Occipital lobe (tissue), 2 donors: ENCODE data around the gene NDEL1. TPM values are rescaled to one million over a fixed set of nuclear protein-coding genes. Genes with fewer than 3 reads are reported as not detected.

Experiments
- DNase-seq: peaks from one replicate; lab custom pipeline; 2025; lab: John Stamatoyannopoulos, UW
- total RNA-seq: library from RNA; depleted of rRNA; stranded (reverse); fragments of >200 nt; gene quantifications from one replicate; pipeline ENCODE4 v1.2.3, GENCODE V29; 2014

Gene NDEL1
- total RNA-seq, 1 donor from 2014 or later = 47.7 TPM

GRCh38 chr17:8413328-8413727 is 22.4 kb upstream of the NDEL1 start:
- no peak for DNase-seq

DNA sequence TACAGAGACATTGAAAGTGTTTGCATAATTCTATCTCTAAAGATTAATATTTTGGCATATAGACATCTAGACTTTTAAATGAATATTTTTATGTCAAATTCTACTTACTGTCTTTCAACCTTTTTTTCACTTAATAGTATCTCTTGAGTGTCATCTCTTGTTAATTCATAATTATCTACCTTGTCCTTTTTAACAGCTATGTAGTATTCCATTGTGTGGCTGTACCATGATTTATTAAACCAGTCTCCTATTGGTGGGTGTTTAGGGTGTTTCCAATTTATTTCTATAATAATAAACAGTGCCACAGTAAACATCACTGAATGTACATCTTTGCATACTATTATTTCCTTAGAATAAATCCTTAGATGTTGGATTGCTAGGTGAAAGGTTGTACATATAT is 21.7 kb upstream of the NDEL1 start:
- no peak for DNase-seq

DNA sequence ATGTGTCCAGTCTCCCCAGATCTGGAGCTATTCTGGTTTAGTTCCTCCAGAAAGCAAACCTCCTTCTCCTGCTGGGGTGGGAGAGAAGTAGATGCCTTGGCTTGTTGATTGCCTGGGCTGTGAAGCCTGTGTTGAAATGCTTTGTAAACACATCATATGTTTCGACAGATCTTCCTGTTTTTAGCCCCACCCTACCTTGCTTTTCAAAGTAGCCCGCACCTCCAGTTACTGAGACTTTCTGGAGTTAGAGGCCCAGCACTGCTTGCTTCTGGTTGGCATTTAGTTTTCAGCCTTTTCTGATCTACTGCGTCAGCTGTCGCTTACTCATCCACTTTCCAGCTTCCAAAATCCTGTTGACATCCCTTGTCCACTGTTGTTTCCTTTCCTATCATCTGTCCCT is 17.9 kb upstream of the NDEL1 start:
- DNase-seq = no peak

DNA sequence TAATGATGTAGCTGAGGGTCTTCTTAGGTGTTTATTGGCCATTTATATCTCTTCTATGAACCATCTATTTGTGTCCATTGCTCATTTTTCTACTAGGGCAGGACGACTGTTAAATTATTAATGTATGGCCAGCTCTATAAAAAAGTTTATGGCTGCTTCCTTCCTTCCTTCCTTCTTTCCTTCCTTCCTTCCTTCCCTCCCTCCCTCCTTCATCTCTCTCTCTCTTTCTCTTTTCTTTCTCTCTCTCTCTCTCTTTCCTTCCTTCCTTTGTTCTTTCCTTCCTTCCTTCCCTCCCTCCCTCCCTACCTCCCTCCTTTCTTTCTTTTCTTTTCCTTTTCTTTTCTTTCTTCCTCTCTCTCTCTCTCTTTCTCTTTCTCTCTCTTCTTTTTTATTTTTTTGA is 17.2 kb upstream of the NDEL1 start:
- no peak for DNase-seq

DNA sequence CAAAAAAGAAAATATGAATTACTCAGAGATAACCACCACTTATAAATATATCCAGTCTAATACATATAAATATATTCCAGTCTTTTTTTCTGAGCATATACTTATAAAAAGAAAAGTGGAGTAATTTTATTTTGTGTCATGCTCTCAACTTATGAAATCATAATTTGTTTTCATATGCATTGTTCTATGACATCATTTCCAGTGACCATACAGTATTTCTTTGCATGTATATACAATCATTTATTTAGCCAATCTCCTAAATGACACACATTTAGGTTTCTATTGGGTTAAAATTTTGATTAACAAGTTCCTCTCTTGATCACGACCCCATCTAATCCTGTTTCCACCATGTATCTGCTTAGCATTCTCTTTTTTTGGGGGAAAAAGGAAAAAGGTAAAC is 16.4 kb upstream of the NDEL1 start:
- no peak for DNase-seq

DNA sequence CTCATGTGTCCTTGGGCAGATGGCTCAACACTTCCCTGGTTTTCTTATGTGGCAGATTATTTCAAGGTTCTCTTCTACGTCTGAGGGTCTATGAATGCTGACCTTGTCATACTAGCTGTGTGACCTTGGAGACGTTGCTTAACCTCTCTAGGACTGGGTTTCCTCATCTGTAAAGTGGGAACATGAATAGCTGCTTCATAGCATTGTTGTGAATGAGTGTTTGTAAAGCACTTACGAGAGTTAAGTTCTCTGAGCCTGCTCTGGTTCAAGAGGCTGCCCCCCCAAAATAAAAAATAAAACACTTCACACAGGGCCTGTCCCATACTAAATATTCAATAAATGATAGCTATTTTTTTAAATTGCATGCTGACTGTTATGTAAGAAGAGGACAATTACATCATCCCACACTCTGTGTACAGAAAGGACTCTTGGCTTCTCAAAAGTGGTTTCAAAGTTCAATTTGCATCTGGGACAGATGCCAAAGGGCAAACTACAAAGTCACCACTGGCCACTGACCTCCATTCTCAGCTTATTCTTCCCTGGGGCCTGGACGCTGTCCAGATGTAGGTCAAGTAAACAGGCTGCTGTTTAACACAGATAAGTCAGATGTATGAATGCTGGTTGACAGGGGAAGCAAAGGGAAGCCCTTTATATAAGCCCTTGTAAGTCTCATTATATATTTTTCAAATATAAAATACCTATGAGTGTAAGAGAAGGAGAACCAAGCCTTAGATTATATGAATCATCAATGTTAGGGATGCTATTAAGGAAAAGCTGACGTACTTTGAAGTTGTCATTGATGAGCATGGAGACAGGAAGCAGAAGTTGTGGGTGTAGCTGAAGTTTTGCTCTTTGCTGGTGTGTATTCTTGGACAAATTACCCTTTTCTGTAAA is 15.4 kb upstream of the NDEL1 start:
- no peak for DNase-seq

DNA sequence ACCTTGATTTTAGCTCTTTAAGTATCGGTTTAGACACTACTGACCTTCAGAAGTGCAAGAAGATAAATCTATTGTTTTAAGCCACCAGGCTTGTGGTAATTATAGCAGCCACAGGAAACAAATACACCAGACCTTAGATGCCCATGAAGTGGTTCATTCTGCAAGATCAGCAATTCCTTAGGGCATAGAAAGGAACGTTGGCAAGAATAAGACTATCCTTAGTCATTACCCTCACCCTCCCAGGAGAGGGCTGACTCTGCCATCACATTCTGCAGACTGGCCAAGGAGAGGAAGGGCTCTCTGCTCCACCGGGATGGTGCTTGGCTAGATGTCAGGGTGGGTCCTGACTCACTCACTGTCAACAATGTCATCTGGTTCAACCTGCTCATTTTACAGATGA is 14.1 kb upstream of the NDEL1 start:
- no peak for DNase-seq

- DNase-seq = no peak
Measured at GRCh38 chr17:8426094-8426720, 9.5 kb upstream of the NDEL1 start.

DNA sequence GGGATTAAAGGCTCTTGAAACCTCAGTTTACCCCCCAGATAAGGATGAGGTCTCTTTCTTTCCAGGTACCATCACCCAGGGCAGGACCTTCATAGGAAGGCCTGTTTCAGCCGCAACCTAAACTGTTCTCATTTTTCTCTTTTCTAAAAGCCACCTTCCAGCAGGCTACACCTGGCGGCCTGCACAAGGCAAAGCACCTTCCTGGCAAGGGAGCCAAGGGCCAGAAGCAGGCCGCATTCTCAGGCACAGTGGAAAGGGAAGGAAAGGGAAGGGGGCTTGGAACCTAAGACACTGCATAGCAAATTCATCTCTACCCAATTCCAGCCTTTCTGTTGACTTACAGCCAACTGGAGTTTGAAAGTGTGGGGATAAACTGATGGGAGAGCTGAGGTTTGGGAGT is 8.9 kb upstream of the NDEL1 start:
- no peak for DNase-seq

- DNase-seq = no peak
Measured at GRCh38 chr17:8430966-8431365, 4.7 kb upstream of the NDEL1 start.

GRCh38 chr17:8436169-8436843 is 622 bp downstream of the NDEL1 start:
- no peak for DNase-seq

- DNase-seq = no peak
Measured at GRCh38 chr17:8436844-8437171, 1.1 kb downstream of the NDEL1 start.

DNA sequence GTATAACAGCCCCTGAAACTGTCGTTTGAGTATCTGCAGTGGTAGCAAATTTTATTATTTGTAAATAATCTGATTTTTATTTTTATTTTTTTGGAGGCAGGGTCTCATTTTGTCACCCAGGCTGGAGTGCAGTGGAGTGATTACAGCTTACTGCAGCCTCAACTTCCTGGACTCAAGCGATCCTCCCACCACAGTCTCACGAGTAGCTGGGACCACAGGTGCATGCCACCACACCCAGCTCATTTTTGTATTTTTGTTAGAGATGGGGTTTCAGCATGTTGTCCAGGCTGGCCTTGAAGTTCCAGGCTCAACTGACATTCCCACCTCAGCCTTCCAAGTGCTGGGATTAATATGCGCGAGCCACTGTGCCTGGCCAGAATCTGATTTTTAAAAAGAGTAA is 2.8 kb downstream of the NDEL1 start:
- DNase-seq = no peak

- no peak for DNase-seq
Measured at GRCh38 chr17:8439681-8440080, 4.0 kb downstream of the NDEL1 start.

DNA sequence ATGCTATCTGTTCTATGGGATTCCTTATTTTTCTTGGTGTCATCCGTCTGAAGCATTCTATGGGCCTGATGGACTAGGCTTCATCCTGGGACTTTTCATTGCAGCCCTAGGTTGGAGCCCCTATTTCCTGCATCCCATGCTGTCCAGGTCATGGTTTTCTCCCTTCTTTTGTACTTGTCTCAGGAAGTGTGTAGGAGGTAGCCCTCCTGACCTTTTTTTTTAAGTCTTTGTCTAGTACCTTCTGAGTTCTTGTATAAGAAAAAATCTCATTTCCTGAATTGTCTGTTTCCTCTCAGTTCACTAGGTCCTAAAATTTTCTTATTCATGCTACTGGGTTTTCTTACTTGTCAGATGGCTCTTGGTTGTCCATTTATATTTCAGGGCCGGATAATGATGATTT is 6.0 kb downstream of the NDEL1 start:
- DNase-seq = no peak

GRCh38 chr17:8442310-8442709 is 6.6 kb downstream of the NDEL1 start:
- DNase-seq = no peak

DNA sequence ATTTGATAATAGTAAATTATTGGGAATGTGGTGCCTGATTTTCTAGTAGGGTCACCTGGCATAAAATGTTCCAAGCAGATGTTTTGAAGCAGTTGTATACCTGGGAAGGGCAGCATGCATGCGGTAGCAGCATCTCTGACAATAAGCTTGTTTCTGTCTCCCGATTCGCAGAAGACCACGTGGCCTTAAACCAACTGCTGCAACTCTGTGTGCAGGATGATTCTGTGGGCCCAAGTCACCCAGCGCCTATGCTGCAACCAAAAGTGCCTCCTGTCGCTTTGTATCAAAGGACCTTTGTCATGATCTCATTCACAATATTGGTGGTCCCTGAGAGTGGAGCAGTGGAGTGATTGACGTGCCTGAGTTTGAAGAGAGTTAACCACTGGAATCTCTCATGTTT is 8.1 kb downstream of the NDEL1 start:
- DNase-seq = no peak

- DNase-seq = no peak
Measured at GRCh38 chr17:8444494-8444893, 8.8 kb downstream of the NDEL1 start.

- no peak for DNase-seq
Measured at GRCh38 chr17:8445536-8445935, 9.9 kb downstream of the NDEL1 start.

- DNase-seq = no peak
Measured at GRCh38 chr17:8447799-8448198, 12.1 kb downstream of the NDEL1 start.

- DNase-seq = no peak
Measured at GRCh38 chr17:8448310-8448709, 12.6 kb downstream of the NDEL1 start.

DNA sequence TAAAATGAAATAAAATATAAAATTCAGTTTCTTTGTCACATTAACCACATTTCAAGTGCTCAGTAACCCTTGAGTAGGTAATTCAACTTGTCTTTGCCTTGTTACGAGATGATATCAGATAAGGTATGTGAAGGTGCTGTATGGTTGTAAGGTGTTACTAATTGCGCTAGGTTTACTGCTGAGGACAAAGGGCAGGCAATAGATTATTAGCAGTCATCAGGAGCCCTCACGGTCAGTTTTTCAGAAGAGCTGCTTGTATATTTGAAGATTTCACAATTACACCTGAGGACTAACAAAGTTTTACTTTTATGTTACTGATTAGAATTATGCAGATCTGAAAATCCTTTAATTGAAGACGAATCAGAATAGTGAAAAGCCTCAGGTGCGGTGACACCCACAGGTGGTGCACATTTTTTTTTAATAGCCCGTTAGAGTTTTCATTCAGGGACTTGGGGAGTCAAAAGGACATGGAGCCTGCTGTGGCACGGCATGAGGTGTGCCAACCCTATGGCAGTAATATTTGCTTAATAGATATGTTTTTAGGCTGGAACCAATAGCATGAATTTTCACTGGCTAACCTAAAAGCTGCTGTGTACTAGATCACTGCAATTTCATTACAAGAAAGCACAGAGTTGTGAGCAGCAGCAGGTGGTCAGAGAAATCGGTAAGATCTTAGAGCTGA is 16.4 kb downstream of the NDEL1 start:
- DNase-seq = no peak
